GM21360 (cell line): ENCODE measurements around the gene PTPN13.
"Not testable (repeated sequence)": the region's sequence is repeated elsewhere in the genome, so short reads cannot be mapped to it uniquely, and the experiment has no call there.

ENCODE experiments used
- ATAC-seq: cut with Tn5 transposase; IDR thresholded peaks from one replicate; pipeline ENCODE4 v1.9.1; 2021; ENCODE audit warnings: mild to moderate bottlenecking, moderate library complexity; ENCODE audit not compliant: unreplicated experiment

Gene PTPN13

DNA sequence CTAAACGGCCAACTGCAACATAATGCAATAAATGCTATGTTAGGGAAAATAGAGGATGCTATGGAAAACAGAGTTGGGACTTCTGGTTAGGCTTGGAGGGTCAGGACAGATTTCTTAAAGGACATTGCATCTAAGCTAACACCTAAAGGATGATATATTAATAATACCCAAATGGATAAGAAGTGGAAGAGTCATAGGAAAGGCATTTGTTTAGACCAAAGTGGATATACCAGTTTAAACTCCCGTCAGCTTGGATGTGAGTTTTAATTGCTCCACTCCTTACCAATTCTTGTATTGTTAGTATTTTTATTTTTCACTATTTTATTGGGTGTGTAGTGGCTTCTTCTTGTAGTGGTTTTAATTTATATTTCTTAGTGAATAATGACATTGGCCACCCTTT, 93.9 kb downstream of the PTPN13 start:
- no peak for ATAC-seq

- ATAC-seq, result no peak
Observed at GRCh38 chr4:86704601-86705000, 110.5 kb downstream of the PTPN13 start.

GRCh38 chr4:86706923-86707597, 112.9 kb downstream of the PTPN13 start:
- no peak for ATAC-seq

DNA sequence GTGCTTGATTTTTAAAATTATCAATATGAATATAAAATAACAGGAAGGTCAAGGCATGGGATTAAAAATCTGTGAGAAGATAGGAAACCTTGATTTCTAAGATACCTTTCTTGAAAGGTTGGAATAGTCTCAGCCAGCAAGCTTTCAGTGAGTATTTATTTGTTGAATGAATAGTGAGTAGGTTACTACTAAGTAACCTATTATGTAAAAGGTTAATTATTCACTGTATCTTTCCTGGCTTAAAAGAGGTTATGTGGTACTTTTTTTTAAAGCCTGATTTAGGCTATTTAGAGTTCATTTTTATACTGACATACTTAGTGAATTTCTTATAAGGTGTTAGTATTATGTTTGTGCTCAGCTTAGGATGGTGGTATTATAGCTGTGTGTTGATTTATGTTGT, 123.5 kb downstream of the PTPN13 start:
- ATAC-seq, result no peak

DNA sequence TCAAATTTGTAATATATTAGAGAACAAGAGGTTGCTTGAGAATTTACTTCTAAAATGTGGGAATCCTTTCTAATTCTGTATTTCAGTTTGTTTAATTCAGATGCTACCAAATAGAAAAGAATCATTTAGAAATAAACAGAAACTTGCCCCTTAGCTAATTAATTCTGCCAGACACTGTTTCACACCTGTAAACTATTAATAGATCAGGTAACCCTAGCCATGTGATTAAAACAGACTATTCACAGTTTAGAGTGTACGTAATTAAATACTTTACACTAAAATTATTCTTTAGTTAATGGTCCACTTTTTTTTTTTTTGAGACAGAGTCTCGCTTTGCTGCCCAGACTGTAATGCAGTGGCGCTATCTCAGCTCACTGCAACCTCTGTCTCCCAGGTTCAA, 124.0 kb downstream of the PTPN13 start:
- ATAC-seq, result no peak

GRCh38 chr4:86719149-86719548, 125.0 kb downstream of the PTPN13 start:
- not testable (repeated sequence) for ATAC-seq

GRCh38 chr4:86720508-86721068, 126.5 kb downstream of the PTPN13 start:
- ATAC-seq, result no peak

GRCh38 chr4:86721412-86721811, 127.3 kb downstream of the PTPN13 start:
- ATAC-seq, result no peak

DNA sequence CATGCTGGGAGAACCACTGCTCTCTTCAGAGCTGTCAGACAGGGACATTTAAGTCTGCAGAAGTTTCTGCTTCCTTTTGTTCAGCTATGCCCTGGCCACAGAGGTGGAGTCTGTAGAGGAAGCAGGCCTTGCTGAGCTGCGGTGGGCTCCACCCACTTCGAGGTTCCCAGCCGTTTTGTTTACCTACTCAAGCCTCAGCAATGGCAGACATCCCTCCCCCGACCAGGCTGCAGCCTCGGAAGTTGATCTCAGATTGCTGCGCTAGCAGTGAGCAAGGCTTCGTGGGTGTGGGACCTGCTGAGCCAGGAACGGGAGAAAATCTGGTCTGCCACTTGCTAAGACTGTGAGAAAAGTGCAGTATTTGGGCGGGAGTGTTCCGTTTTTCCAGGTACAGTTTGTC, 136.2 kb downstream of the PTPN13 start:
- ATAC-seq, result no peak

- no peak for ATAC-seq
Observed at GRCh38 chr4:86737244-86737643, 143.1 kb downstream of the PTPN13 start.

- no peak for ATAC-seq
Observed at GRCh38 chr4:86741846-86742245, 147.7 kb downstream of the PTPN13 start.

- no peak for ATAC-seq
Observed at GRCh38 chr4:86744570-86744969, 150.5 kb downstream of the PTPN13 start.

DNA sequence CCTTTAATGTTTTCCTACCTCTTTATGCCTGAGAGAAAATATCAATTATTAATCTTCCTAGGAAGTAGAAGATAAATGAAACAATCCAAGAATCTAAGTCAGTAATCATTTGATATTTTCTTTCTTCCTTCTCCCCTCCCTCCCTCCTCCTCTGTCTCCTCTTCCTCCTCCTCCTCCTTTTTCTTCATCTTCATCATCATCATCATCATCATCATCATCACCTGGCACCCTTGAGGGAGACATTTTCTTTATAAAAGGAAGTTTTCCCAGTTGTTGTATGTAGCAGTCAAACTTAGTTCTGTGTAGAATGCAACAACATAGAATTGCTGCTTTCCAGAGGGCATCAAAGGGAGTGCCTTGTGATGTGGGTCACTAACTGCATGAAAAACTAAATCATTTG, 155.0 kb downstream of the PTPN13 start:
- no peak for ATAC-seq

GRCh38 chr4:86755388-86755787, 161.3 kb downstream of the PTPN13 start:
- ATAC-seq, result no peak

DNA sequence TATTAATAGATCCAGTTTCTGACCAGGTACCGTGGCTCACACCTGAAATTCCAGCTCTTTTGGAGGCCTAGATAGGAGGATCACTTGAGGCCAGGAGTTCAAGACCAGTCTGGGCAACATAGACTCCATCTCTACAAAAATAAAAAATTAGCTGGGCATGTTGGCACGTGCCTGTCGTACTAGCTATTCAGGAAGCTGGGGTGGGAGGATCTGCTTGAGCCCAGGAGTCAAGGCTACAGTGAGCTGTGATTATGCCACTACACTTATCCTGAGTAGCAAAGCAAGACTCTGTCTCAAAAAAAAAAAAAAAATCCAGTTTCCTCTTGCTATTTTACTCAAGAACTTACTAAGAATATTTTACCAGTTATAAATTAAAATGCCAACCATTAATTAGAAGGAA, 163.4 kb downstream of the PTPN13 start:
- ATAC-seq, result no peak

DNA sequence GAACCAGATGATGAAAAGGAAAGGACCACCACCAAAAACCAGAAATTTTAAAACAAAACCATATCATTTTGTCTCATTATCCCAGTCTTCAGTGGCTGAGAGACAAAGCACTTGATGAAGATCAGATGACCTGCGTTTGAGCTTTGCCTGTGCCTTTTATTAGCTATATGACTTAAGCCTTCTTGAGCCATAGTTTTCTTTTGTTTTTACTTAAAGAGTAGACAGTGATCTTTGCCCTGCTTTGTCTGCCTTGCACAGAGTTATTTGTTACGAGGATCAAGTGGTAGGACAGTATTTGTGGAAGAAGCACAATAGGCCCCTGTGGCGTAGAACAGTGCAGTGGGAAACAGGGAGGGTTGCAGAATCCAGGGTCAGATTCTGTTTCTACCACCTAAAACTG, 165.2 kb downstream of the PTPN13 start:
- no peak for ATAC-seq

DNA sequence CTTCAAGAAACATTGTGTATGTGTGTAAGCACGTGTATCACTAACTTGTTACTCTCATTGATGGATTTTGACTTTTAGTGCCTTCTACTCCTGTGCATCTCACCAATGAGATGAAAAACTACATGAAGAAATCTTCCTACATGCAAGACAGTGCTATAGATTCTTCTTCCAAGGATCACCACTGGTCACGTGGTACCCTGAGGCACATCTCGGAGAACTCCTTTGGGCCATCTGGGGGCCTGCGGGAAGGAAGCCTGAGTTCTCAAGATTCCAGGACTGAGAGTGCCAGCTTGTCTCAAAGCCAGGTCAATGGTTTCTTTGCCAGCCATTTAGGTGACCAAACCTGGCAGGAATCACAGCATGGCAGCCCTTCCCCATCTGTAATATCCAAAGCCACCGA, 168.5 kb downstream of the PTPN13 start:
- no peak for ATAC-seq

- no peak for ATAC-seq
Observed at GRCh38 chr4:86769794-86770193, 175.7 kb downstream of the PTPN13 start.

DNA sequence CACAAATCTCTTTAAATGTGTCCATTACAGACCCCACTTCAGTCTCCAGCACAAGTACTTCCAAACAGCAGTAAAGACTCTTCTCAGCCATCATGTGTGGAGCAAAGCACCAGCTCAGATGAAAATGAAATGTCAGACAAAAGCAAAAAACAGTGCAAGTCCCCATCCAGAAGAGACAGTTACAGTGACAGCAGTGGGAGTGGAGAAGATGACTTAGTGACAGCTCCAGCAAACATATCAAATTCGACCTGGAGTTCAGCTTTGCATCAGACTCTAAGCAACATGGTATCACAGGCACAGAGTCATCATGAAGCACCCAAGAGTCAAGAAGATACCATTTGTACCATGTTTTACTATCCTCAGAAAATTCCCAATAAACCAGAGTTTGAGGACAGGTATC, 177.0 kb downstream of the PTPN13 start:
- ATAC-seq, result no peak

DNA sequence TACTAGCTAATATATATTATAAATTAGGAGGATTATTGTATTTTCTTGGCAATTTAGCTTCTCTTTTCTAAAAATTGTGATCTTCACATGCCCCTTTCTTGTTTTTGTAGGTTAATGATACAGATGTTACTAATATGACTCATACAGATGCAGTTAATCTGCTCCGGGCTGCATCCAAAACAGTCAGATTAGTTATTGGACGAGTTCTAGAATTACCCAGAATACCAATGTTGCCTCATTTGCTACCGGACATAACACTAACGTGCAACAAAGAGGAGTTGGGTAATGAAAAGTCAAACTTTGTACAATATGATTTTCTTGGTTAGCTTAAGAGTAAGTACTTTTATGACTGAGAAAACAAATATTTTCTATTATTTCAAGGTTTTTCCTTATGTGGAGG, 180.9 kb downstream of the PTPN13 start:
- ATAC-seq, result no peak

DNA sequence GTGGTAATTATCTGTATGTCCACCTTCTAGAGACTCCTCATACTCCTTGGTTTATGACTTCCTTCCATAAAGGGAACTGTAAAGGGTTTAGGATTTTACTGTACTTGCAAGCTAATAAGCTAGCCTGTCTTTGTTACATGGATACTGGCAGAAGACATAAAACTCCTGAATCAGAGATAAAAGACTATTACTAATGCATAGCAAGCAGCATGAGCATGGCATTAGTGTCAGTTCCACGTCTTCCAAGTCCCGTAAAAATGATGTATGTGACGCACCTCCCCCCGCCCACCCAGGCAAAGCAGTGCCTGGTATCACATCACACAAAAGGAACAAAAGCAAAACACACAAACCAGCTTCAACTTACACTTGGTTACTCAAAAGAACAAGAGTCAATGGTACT, 184.1 kb downstream of the PTPN13 start:
- ATAC-seq, result no peak

GRCh38 chr4:86788826-86789225, 194.7 kb downstream of the PTPN13 start:
- ATAC-seq, result no peak

- ATAC-seq, result no peak
Observed at GRCh38 chr4:86791126-86791525, 197.0 kb downstream of the PTPN13 start.
